Measurements from ENCODE around the gene PREX1. TPM values are rescaled to one million over a fixed set of nuclear protein-coding genes. Genes with fewer than 3 reads are reported as not detected.

The PREX1 gene
- total RNA-seq, 1 donor from 2014 or later, result 44.0 TPM

DNA sequence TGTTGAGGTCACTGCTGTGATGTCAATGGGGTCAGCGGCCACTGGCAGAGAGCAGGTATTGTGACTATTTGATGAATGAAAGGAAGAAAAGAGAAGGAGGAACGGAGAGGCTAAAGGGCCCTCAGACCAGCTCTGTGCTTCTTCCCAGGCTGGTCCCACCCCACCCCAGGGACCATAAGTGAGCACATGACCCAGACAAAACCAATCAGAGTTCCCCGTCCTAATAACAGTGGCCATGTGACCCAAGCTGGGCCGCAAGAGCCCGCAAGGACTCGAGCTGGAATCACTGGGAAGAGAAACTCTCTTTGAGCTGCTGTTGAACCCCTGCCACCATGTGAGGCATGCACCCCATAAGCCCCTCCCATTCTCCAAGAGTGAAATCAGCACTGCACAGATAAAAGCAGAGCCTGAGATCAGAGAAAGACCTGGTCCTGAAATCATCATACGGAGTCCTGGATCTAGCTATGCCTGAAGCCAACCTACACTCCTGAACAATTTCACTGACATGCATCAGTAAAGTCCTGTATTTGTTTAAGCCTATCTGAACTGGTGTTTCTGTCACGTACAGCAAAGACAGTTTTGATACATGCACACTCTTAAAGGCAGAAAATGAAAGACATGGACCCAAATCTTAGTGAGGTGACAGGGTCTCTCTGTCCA is 90.2 kb downstream of the PREX1 start:
- DNase-seq (ENCODE audit: low spot score), result no peak

GRCh38 chr20:48736636-48737035 is 91.2 kb downstream of the PREX1 start:
- DNase-seq (ENCODE audit: low spot score), result no peak

DNA sequence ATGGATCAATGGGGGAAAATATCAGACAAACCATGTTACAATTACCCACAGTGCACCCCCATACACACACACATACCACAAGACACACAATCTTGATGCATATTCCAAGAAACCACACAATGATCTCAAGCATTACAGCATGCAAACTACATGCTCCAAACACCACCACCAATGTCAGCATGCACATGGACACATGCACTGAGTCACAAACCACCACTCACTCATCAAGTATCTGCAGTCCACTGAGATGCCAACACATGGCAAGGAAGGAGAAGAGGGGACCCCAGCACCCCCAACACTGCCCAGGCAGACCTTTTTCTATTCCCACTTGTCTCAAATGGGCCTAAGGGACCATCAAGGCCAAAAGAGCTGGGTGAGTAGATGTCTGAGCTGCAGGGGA is 91.6 kb downstream of the PREX1 start:
- DNase-seq (ENCODE audit: low spot score), result no peak

- DNase-seq (ENCODE audit: low spot score), result no peak
Observed at GRCh38 chr20:48735112-48735511, 92.7 kb downstream of the PREX1 start.

GRCh38 chr20:48734104-48734749 is 93.6 kb downstream of the PREX1 start:
- DNase-seq (ENCODE audit: low spot score), result no peak

- no peak for DNase-seq (ENCODE audit: low spot score)
Observed at GRCh38 chr20:48733296-48733790, 94.5 kb downstream of the PREX1 start.

GRCh38 chr20:48732081-48732829 is 95.5 kb downstream of the PREX1 start:
- DNase-seq (ENCODE audit: low spot score), result no peak

DNA sequence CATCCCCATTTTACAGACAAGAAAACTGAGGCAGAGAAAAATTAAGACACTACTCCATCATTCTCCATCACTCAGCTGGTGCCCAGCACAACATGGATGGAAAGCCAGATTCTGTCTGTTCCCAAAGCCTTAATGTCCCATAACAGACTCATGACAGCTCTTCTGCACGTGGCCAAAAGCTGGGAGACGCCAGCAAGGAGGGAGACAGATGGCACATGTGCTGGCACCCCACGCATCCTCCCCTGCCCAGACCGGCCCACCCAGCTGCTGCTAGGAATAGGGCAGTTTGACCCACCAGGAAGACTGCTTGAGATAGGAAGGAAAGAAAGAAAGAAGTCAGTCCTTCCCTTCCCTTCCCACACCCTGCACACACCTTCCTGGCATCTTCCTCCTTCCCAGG is 96.3 kb downstream of the PREX1 start:
- DNase-seq (ENCODE audit: low spot score), result no peak

- DNase-seq (ENCODE audit: low spot score), result no peak
Observed at GRCh38 chr20:48730977-48731376, 96.8 kb downstream of the PREX1 start.

DNA sequence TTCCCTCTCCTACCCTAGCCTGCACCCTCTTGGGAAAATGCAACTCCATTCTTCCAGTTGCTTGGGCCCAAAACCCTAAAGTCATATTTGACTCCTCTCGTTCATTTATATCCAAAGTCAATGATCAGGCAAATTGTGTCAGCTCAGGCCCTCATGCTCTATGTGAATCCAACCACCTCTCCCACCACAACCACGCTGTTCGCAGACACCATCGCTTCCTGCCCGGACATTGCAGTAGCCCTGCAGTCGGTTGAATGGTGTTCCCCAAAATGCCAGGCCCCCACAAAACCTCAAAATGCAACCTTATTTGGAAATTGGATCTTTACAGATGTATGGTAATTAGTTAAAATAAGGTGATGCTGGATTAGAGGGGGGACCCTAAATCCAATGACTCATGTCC is 98.3 kb downstream of the PREX1 start:
- no peak for DNase-seq (ENCODE audit: low spot score)

DNA sequence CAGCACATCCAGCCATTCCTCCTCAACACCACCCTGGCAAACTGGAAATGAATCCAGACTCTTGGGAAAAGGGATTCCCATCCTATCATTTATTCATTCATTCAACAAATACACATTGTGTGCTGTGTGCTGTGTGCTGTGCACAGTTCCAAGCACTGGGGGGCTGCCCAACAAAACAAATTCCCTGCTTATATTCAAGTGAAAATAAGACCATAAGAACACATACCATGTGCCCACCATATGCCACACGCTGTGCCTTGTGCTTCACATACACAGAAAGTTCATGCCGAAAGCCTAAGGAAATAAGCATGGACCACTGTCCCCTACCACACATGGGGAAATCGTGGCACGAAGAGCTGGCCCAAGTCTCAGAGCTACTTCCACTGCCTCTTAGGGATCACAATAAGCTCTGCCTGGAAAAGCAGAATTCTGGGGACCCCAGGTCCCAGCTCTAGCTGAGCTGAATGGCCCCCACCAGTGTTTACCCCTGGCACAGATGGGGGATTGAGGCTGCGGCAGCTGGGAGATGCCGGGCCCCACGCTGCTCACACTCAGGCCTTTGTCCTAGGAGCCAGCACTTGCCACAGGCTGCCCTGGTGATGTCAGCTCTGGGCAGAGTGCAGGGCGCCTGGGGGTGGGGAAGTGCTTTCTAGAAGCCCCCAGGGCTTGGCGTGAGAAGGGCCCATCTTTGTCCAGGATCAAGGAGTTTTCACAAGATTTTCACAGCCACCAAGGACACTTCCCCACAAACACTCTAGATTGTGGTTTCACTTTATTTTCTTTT is 99.6 kb downstream of the PREX1 start:
- no peak for DNase-seq (ENCODE audit: low spot score)

GRCh38 chr20:48727226-48727625 is 100.6 kb downstream of the PREX1 start:
- DNase-seq (ENCODE audit: low spot score), result no peak

- DNase-seq (ENCODE audit: low spot score), result no peak
Observed at GRCh38 chr20:48725555-48725991, 102.2 kb downstream of the PREX1 start.

DNA sequence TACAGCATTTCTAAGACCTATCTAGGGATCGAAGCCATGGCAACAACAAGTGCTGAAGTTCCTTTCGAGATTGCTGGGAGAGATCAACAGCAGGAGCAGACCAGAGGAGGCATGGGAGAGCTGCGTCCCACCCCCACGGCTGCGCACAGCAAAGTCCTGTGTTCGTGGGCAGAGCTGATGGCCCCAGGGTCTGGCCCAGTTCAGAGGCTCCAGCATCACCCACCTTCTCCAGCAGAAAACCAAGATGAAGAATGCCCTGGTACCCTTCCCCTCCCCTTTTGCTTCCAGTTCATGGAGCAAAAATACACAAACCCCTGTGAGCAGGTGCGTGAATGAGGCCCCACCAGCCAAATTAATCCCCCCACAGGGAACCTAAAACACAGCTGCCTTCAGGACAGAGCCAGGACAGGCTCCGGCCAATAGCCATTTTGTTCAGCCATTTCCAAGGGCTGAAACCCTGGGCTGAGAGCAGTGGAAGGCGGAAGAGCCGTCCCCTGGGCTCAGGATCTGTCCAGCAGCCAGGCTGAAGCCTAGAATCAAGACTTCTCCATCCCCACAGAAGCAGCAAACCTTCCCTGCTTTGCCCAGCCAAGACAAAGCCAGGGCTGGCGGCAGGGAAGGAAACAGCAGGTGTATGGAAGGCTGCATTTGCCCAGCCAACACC is 102.8 kb downstream of the PREX1 start:
- DNase-seq (ENCODE audit: low spot score), result no peak

DNA sequence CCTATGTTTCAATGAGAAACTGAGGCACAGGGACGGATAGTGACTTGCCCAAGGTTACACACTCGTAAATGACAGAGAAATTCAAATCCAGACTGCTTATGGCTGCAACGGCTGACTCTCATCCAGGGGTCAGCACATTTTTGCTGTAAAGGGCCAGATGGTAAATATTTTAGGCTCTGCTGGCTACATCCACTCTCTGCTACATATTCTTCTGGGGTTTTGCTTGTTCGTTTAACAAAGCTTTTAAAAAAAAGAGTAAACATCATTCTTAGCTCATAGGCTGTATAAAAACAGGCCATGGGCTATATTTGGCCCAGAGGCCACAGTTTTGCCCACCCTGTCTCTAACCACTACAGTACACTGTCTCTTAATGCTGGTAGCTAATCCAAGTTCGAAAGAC is 103.4 kb downstream of the PREX1 start:
- DNase-seq (ENCODE audit: low spot score), result no peak

DNA sequence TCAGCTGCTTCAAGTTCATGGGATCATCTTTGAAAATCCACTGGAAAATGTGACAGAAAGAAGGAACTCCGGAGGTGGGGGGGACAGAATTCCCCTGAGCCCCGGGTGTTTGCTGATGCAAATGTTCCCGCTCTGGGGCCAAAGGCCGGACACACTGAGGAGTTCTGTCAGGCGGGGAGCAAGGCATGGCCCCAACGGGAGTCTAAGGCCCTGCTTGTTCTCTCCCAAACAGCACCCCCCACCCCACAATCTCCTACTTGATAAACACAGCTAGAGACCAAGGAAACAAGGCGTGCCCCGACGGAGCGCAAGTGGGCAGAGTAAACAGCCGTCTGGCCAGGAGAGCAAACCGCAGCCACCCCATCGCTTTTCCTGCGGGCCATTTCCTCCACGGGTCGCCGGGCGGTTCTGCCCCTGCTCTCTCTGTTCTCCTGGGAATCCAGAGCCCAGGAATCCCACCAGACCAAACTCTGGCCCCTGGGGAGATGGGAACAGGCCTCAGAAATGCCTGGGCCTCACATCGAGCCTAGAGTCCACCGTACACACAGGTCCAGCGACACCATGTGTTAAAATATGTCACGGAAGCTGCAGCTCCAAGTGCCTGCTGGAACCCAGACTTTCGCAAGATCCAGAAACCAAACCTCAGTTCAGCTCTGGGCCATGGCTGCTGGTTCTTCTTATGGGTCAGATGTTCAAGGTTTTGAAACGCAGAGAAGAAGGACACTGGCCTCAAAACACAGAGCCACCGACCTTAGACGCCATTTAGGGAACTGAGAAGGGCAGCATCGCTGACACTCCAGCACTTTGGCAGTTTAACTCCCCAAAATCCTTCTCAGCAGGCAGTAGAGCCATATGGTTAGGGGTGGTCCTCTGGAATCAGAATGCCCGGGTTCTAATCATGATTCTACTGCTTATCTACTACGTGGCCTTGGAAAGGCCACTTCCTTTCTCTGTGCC is 104.2 kb downstream of the PREX1 start:
- no peak for DNase-seq (ENCODE audit: low spot score)

DNA sequence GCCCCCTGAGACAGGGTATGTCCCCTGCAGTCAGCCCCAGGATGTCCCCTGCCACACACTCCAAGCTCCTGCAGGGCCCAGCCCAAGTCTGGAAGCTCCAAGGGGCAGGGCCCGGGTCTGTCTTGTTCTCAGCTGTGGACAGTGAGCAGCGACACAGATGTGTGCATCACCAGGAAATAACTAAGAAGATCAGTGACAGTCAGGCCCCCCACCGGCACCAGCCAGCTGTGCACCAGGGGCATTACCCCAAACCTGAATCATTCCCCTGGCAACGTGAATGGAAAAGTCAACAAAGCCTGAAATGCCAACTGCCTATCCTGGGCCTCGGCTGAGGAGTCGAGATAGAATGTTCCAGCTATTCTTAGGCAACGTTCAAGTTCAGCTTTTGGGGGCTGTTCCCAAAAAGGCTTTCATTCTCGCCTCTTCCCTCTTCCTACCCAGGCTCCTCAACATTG is 105.0 kb downstream of the PREX1 start:
- no peak for DNase-seq (ENCODE audit: low spot score)

DNA sequence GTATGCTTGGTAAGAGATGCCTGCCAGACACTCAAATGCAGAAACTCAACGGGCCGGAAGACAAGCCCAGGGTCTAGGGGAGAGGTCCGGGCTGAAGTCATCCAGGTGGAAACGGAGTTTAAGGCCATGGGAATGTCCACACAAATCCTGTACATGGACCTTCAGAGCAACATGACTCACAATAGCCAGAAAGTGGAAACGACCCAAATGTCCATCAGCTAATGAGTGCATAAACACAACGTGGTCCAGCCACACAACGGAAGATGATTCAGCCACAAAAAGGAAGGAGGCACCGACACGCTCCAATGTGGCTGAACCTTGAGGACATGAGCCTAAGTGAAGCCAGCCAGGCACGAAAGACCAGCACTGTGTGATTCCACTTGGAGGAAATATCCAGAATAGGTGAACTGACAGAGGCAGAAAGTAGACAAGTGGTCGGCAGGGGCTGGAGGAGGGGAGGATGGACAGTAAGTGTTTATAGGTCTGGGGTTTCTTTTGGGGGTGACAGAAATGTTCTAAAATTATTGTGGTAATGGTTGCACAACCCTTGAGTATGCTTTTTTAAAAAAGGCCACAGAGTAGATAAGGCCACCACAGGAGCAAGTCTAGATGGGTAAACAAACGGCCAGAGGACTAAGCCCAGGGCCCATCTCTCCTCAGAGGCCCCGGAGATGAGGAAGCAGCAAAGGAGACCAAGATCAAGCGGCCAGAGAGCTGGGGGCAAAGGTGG is 105.6 kb downstream of the PREX1 start:
- no peak for DNase-seq (ENCODE audit: low spot score)
